ENCODE results near the gene POLR2J3.
"Not testable (repeated sequence)": the region's sequence is repeated elsewhere in the genome, so short reads cannot be mapped to it uniquely, and the experiment has no call there.

POLR2J3 gene

DNA sequence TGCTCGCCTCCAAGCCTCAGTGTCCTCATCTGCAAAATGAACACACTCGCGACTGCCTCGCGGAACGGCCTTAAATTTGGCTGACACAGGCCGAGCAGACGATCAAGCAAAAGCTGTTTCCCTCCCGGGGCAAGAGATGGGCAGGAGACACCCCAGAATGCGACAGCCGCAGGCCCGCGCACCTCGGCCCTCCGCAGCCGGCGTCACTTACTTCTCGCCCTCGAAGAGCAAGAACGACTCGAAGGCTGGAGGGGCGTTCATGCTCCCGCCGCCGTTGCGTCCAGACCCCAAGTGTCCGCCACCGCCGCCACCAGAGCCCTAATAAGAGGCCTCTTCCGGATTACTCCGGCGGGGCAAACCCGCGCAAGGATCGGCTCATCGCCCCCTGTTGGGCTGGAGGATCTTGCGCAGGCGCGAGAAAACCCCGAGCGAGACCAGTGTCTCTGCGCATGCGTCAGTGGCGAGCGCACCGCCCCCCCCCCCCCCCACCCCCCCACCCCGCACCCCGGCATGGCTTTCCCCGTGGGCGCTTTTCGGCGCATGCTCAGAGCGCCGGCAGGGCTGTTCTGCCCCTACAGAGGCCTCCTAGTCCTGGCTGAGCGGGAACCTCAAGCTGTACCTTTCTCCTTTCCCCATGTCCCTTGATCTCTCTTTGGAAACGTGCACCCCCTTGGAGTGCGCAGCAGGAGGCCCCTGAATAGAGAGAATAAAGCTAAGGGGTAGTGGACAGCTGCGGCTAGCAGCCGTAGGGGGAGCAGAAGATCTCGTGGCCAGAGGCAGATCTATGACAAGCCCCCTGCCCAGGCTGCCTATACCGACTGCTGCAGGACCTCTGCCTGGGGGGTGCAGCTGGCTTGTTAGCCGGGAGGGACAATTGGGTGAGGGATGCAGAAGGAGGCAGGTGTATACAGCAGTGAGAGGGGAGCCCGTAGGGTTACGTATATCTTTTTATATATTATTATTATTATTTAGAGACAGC is at the start of gene POLR2J3:
TSS of gene POLR2J3 (minus strand) at position 323 of the 979 bp plus-strand sequence. CDS start at position 261, 62 bp downstream.
- FAIRE-seq, result not testable (repeated sequence)
- peak; percentile 84 for DNase-seq (ENCODE audit: low spot score)

DNA sequence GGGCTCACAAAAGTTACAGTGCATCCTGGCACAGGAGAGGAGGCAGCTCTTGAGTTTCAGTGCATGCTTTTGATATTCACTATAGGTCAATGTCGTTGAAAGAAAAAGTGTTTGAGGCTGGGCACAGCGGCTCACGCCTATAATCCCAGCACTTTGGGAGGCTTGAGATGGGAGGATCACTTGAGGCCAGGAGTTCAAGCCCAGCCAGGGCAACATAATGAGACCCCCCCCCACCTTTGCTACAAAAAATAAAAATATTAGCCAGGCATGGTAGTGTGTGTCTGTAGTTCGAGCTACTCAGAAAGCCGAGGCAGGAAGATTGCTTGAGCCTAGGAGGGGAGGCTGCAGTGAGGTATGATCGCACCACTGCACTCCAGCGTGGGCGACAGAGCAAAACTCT is 45.7 kb upstream of the POLR2J3 start:
- FAIRE-seq, result not testable (repeated sequence)

DNA sequence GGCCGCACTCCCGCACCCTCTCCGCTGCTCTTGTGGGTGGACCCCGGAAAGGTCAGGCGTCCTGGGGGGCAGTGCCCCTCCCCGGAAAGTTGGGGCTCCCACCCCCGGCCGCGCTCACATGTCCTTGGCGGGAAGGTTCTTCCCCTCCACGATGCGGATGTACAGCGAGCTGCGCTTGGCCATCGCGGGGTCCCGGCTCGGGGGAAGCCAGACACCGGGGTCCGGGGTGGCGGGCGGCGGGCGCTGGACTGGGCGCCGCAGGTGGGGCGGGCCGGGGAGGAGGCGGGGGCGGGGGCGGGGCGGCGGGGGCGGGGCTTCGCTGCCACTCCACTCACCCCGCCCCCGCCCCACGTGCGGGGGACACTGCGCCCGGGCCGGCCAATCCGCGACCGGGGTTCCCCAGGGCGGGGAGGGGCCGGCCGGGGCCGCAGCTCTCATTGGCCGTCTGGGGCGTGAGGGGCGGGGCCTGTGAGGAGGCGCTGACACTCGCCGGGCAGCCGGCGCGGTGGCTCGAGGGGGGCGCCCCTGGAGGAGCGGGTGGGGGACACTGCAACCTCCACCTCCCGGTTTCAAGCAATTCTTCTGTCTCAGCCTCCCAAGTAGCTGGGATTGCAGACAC is 44.2 kb upstream of the POLR2J3 start, which contains the start of gene RASA4:
TSS of gene RASA4 (minus strand) at position 250 of the 619 bp plus-strand sequence. CDS start at position 183, 67 bp downstream.
- FAIRE-seq; DNase-seq (ENCODE audit: low spot score): not testable (repeated sequence)

More for the DNA sequence above, 45.7 kb upstream of the POLR2J3 start:
- not testable (repeated sequence) for DNase-seq (ENCODE audit: low spot score)

DNA sequence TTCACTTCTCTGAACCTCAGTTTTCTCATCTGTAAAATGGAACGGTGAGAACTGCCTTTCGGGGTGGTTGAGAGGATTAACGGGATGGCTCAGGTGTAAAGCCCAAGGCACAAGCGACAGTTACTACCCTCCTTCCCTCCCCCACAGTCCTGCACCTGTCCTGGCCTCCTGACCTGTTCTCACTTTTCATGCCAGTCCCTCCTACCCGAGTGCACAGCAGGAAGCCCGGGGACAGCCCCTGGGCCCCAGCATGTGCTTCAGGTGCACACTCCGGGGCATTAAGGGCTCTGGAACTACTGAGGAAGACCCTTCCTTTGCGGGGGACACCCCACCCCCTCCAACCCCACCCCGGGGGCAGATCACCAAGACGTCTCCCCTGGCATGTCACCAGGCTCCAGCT is 43.5 kb upstream of the POLR2J3 start:
- not testable (repeated sequence) for DNase-seq (ENCODE audit: low spot score); FAIRE-seq

DNA sequence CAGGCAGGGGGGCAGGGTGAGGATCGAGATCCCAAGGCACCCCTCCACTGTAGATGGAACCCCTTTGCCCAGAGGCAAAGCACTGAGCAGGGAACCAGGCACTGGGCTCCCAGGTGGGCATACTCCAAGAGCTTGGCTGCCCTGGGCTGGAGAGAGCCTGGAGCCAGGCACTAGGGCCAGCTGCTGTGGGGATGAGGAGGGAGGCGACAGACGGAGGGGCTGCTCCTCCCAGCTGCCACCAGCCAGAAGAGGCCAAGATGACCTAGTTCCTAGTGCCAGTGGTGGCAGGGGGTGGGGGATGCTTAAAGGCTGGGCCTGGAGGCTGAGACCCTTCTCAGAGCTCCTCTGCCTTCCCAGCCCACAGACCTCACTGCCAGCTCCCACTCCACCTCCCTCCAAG is 42.5 kb upstream of the POLR2J3 start:
- not testable (repeated sequence) for DNase-seq (ENCODE audit: low spot score); FAIRE-seq

DNA sequence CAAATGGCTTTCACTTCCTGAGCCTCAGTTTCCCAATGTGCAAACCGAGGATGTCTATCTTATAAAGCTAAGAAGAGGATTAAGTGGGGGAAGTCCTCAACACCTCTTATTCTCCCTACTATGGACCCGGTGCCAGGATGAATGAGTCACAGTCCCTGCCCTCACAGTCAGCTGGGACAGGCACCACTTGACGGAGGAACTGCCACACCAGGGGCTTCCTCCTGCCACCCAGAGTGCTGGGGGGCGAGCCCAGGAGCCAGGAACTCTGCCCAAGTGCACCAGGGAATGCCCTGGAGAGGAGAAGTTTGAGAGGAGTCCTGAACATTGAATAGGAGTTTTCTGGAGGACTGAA is 41.9 kb upstream of the POLR2J3 start:
- not testable (repeated sequence) for FAIRE-seq; DNase-seq (ENCODE audit: low spot score)

DNA sequence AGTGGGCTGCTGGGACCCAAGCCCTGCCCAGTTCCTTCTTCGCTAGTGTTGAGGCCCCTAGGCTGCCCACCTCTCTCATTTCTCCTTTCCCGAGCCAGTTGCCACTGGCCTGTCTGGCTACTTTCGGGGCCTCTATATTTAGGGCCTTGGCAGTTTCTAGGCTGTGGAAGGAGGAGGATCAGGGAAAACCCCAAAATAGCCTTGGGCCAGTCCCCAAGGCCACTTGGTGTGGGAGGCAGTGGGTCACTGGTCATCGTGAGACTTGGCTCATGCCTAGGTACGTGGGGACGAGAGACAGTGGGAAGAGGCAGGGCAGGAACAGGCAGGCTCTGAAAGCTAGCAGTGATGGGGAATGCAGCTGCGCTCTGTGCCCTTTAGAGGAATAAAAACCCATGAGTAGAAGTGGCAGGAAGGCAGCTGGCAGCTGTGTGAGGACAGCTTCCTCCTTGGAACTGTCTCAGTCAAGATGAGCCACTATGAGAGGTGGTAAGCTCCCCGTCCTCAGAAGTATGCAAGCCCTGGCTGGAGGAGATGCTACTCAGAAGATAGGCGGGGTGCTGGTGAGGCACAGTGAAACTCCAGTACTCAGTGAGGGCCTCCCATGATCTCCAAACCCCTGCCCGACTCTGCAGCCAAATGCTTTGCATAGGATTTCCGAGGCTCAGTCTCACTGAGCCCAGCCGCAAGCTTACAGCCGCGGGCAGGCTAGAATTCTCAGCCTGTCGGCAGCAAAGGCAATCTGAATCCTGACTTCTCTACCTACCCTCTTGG is 41.4 kb upstream of the POLR2J3 start:
- not testable (repeated sequence) for FAIRE-seq; DNase-seq (ENCODE audit: low spot score)

DNA sequence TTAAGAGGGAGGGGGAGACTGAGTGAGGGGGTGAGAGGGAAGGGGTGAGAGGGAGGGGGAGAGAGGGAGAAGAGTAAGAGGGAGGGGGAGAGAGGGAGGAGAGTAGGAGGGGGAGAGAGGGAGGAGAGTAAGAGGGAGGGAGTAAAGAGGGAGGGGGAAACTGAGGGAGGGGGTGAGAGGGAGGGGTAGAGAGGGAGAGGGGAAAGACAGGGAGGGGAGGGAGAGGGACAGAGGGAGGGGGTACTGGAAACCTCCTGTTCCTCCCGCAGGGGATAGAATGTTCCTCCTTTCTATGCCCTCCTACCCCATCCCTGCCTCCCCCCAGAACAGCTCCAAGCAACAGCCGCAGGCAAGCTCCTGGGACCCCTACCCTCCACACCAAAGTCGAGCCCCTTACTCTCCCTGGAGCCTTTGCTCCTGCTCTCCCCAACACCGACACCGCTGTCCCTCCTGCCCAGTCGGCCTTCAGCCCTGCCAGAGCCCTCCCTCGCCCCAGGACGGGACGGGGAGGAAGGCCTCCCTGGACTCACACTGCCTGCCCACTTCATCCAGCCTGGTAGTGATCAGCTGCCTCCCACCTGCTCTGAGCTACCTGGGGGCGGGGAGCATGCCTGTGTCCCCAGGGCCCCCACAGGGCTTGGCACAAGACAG is 39.4 kb upstream of the POLR2J3 start:
- FAIRE-seq; DNase-seq (ENCODE audit: low spot score): not testable (repeated sequence)

DNA sequence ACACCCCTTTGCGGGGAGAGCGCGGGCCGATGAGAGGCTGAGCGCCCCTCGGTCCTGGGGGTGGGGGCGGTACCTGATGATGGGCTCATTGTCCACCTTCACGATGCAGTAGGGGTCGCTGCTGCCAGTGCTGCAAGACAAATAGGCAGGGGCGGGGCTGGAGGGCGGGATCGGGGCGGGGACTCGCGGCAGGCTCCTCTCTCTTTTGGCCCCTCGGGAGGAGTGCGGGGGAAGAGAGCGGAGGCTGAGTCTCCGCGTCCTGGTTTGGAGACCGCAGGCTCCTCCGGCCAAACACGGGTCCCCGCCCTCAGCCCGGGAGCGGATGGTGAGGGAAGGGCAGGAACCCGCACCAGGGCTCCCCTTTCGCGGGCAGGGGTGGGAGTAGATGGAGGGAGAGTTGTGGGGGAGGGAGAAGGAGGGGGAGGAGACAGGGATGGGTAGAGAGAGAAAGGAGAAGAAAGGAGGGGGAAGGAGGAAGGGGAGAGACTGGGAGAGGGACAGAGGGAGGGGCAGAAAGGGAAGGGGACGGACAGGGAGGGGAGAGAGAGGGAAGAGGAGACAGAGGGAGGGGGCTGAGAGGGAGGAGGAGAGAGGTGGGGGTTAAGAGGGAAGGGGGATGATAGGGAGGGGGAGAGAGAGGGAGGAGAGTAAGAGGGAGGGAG is 38.8 kb upstream of the POLR2J3 start:
- not testable (repeated sequence) for FAIRE-seq; DNase-seq (ENCODE audit: low spot score)

DNA sequence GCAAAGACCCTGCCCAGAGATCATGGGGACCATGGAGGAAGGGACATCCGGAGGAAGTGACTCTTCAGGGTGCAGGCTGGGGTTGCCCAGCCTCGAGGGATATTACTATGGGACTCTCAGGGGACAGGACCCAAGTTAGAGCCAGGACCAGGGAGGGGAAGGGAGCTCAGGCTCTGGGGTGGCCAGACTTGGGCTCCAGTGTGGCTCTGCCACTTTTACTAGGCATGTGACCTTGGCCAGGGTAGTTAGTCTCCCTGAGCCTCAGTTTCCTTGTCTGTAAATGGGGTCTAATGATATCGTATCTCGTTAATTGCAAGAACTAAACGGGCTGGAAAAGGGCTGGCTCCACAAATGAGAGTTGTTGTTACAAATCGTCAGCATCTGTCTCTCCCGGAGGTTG is 38.1 kb upstream of the POLR2J3 start:
- not testable (repeated sequence) for DNase-seq (ENCODE audit: low spot score); FAIRE-seq

DNA sequence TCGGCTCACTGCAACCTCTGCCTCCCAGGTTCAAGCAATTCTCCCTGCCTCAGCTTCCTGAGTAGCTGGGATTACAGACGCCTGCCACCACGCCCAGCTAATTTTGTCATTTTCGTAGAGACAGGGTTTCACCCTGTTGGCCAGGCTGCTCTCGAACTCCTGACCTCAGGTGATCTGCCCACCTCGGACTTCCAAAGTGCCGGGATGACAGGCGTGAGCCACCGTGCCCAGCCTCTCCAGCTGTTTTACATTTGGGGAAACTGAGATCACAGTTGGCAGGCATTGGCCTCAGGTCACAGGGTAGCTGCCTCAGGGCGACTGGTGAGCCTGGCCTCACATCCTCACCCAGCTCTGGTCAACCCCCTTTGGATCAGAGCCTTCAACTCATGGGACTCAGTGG is 37.4 kb upstream of the POLR2J3 start:
- FAIRE-seq; DNase-seq (ENCODE audit: low spot score): not testable (repeated sequence)

DNA sequence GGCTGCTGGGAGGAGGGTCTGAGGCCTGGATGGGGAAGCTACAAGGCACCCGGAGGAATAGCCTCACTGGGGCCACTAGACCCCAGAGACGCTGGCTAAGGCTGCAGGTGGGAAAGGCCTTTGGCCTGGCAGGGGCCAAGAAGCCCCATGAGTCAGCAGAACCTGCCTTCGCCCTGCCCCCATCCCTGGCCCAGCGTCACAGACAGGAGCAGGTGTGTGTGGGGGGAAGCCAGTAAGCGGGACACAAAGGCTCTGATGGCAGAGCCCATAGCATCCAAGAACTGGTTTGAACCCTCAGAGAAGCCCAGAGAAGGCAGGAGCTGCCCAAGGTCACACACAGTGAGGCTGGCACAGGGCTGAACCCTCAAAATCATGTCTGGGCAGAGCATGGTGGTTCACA is 34.5 kb upstream of the POLR2J3 start:
- not testable (repeated sequence) for FAIRE-seq

DNA sequence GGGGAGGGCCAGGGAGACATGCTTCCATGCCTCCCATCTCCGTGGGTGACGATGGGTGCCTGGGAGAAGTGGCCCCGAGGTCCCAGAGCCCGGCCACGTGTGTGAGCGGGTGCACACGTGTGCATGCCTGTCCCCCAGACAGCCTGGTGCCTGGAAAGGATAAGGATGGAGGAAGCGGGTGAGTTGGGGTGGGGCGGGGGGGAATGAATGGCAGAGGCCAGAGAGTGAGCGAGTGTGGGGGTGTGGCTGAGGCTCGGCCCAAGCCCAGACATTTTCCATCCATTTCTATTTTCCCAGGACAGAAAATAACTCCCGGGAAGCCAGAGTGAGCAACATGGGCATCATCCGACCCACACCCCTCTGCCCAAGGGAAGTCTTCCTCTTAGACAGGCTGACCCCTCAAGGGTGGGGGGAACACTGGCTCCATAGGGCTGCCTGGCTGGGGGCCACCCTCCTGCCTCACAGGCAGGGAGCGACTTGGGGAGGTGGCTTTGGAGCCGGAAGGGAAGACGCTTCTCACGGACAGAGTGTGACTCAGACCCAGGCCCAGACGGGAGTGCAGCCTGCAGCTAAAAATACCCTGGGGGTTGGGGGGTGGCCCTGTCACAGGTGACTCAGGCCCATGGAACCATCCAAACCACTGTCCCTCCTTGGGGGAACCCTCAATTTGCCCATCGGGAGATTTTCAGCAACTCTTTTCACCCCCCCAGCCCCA is 32.2 kb upstream of the POLR2J3 start:
- not testable (repeated sequence) for DNase-seq (ENCODE audit: low spot score)
- FAIRE-seq, result peak; percentile 52

More for the DNA sequence above, 34.5 kb upstream of the POLR2J3 start:
- not testable (repeated sequence) for DNase-seq (ENCODE audit: low spot score)

DNA sequence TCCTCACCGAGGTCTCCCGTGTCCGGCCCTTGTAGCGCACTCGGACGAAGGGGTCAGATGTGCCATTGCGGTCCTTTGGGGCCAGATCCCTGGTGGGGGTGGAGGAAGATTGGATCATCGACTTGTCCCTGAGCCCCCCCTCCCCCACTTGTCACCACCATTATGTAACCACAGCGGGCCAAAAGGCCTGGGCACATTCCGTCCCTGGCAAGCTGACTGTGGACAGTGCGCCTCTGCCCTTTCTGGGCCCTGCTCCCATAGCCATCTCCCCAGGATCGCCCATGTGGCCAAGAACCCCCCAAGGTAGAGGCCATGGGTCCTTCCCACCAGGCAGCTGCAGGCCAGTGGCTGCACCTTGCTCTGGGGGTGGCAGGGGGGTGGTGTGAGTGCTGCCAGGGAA is 29.9 kb upstream of the POLR2J3 start:
- DNase-seq (ENCODE audit: low spot score); FAIRE-seq: not testable (repeated sequence)

DNA sequence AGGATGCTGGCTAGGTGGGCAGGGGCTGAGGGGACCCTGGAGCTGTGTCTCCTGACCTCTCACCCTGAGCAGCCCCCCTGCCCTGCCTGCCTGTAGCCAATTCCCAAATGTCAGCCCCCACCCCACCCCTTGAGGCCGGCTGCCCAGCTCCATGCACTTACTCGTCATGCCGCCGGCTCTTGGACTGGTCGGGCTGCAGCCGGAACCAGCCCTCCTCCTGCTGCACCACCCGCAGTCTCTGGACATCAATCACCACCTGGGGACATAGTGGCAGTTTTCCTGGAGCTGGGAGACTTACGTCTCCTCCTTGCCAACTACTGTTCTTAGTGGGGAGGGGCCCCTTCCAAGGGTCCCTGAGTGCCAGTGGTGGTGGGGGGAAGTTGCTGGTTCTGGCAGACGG is 27.3 kb upstream of the POLR2J3 start:
- DNase-seq (ENCODE audit: low spot score); FAIRE-seq: not testable (repeated sequence)

DNA sequence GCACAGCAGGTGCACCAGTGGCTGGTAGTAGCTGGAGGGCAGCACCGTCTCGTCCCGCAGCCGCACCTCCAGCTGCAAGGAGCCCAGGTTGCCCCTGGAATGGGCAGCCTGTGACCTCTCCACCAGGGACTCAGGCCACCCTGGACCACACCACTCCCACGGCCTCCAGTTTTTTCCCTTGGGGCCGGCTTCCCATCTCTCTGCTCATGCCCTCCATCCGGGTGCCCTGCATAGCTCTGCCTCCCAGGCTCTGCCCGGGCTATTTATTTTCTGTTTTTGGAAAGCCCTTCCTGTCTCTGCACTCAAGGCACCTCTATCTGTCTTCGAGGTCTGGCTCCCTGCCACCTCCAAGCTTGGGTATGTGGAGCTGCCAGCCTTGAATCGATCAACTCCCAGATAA is 23.7 kb upstream of the POLR2J3 start:
- FAIRE-seq; DNase-seq (ENCODE audit: low spot score): not testable (repeated sequence)

DNA sequence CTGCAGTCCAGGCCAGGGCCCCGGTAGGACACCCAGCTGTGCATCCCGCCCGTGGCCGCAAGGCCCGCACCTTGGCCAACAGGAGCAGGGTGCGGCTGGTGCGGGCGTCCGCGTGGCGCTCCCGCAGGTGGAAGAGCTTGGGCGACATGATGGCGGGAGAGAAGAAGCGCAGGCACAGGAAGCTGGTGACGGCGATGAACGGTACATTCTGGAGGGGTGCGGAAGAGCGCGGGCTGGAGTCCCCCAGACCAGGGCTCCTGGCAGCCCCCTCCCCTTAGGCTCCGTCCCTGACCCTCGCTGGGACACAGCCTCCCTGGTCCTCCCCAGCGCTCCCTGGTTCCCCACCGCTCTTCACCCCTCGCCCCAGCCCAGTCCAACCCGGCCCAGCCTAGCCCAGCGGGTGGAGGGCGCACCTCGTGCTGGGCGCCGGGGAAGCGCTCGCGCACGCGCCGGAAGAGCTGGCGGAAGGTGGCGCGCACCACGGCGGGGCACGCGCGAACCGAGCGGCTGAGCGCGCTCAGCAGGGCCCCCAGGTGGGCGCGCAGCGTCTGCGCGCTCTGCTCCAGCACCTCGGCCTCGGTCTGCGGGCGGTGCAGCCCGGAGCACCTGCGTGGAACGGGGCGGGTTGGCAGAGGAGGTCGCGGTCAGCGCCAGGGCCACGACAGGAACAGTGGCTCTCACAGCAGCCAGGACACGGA is 21.4 kb upstream of the POLR2J3 start:
- not testable (repeated sequence) for FAIRE-seq; DNase-seq (ENCODE audit: low spot score)

DNA sequence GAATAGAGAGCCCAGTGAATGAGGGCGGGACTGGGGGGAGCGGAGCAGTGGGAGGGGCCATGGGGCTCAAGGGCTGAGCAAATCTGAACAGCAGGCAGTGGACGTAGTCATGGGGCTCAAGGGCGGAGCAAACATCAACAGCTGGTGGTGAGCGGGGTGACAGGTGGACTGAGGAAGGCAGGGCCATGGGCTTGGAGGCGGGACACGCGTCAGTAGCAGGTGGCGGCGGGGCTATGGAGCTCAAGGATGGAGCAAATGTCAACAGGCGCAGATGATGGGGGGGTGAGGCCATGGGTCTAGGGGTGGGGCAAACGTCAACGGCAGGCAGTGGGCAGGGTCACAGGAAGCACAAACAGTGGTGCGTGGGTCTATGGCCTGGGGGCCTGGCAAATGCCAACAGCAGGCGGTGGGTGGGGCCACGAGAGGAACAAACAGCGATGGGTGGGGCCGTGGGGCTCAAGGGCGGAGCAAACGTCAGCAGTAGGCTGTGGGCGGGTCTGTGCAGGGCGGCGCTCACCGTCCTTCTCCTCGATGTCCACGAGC is 20.2 kb upstream of the POLR2J3 start:
- FAIRE-seq; DNase-seq (ENCODE audit: low spot score): not testable (repeated sequence)

Measured in RCC 7860 (cell line).